HepG2 (cell line): Measurements from ENCODE around the gene PFN1. TPM values are rescaled to one million over a fixed set of nuclear protein-coding genes. Genes with fewer than 3 reads are reported as not detected.

Experiments used
- ERF ChIP-seq: IDR thresholded peaks from 2 replicates; pipeline ENCODE4 v1.6.1; 2018; ENCODE audit warnings: missing biosample characterization, missing genetic modification reagents
- GATAD1 ChIP-seq: IDR thresholded peaks from 2 replicates; pipeline ENCODE4 v1.6.1; 2016; ENCODE audit warnings: missing genetic modification reagents, missing compliant biosample characterization
- LCORL ChIP-seq, 2 experiments: fragments of 450-650 bp in 1 of 2; sonication (generic) in 1 of 2; formaldehyde crosslinking in 1 of 2; IDR thresholded peaks; 2 replicates each; pipeline versions ENCODE4 v1.5.0 to v1.6.1; 2017 to 2020; ENCODE audit warnings: antibody characterized with exemption in 1 of 2, missing genetic modification reagents in 1 of 2
- polyA plus RNA-seq, 8 experiments: library from polyadenylated mRNA; depleted of rRNA in 3 of 8; stranded (reverse) in 7 of 8; unstranded in 1 of 8; fragments of >200 nt; fragmentation: Illumina TruSeq in 4 of 8; extraction: Trizol in 4 of 8; gene quantifications; 2 replicates each; pipeline versions ENCODE4 v1.2.1 to v1.2.3, GENCODE V29; 2011 to 2016; ENCODE audit warnings: low read depth in 4 of 8, missing spikeins in 1 of 8, mixed read lengths in 1 of 8; ENCODE audit not compliant: insufficient read depth in 1 of 8
- total RNA-seq, 5 experiments: library from RNA; depleted of rRNA; stranded (reverse); fragments of >200 nt; fragmentation: Illumina TruSeq; extraction: Trizol; gene quantifications; 2 replicates each; pipeline ENCODE4 v1.2.3, GENCODE V29; 2016; ENCODE audit warnings: low read depth in 1 of 5
- TF ChIP-seq, protein P1 (sequence below): sonication (generic); formaldehyde crosslinking; IDR thresholded peaks from 2 replicates; pipeline ENCODE4 v1.9.0; 2021; ENCODE audit warnings: mild to moderate bottlenecking, missing genetic modification reagents
- TF ChIP-seq, protein P2 (sequence below): sonication (generic); formaldehyde crosslinking; IDR thresholded peaks from 2 replicates; pipeline ENCODE4 v1.4.0; 2020; ENCODE audit warnings: missing genetic modification reagents, mild to moderate bottlenecking, borderline replicate concordance

Gene PFN1
- total and polyA plus RNA-seq, 2 of the 13 experiments (the other 11 are each of a cell fraction or from before 2014, with no cell fraction given), result 494 to 613 TPM

DNA sequence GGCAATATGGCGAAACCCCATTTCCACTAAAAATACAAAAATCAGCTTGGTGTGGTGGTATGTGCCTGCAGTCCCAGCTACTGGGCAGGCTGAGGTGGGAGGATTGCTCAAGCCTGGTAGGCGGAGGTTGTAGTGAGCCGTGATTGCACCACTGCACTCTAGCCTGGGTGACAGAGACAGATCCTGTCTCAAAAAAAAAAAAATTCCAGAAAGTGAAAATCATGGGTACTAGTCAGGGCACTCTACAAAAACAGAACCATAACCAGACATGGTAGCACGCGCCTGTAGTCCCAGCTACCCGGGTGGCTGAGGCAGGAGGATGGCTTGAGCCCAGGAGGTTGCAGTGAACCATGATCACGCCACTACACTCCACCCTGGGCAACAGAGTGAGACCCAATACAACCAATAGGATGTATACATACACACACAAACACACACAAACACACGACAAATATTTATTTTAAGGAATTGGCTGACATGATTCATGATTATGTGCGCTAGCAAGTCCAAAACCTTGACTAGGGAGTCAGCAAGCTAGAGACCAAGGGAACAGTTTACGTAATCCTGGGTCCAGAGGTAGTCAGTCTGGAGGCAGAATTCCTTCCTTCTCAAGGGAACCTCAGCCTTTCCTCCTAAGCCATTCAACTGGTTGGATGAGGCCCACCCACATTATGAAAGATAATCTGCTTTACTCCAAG, 27.8 kb downstream of the PFN1 start (continued):
- TF ChIP-seq, protein P1, sequence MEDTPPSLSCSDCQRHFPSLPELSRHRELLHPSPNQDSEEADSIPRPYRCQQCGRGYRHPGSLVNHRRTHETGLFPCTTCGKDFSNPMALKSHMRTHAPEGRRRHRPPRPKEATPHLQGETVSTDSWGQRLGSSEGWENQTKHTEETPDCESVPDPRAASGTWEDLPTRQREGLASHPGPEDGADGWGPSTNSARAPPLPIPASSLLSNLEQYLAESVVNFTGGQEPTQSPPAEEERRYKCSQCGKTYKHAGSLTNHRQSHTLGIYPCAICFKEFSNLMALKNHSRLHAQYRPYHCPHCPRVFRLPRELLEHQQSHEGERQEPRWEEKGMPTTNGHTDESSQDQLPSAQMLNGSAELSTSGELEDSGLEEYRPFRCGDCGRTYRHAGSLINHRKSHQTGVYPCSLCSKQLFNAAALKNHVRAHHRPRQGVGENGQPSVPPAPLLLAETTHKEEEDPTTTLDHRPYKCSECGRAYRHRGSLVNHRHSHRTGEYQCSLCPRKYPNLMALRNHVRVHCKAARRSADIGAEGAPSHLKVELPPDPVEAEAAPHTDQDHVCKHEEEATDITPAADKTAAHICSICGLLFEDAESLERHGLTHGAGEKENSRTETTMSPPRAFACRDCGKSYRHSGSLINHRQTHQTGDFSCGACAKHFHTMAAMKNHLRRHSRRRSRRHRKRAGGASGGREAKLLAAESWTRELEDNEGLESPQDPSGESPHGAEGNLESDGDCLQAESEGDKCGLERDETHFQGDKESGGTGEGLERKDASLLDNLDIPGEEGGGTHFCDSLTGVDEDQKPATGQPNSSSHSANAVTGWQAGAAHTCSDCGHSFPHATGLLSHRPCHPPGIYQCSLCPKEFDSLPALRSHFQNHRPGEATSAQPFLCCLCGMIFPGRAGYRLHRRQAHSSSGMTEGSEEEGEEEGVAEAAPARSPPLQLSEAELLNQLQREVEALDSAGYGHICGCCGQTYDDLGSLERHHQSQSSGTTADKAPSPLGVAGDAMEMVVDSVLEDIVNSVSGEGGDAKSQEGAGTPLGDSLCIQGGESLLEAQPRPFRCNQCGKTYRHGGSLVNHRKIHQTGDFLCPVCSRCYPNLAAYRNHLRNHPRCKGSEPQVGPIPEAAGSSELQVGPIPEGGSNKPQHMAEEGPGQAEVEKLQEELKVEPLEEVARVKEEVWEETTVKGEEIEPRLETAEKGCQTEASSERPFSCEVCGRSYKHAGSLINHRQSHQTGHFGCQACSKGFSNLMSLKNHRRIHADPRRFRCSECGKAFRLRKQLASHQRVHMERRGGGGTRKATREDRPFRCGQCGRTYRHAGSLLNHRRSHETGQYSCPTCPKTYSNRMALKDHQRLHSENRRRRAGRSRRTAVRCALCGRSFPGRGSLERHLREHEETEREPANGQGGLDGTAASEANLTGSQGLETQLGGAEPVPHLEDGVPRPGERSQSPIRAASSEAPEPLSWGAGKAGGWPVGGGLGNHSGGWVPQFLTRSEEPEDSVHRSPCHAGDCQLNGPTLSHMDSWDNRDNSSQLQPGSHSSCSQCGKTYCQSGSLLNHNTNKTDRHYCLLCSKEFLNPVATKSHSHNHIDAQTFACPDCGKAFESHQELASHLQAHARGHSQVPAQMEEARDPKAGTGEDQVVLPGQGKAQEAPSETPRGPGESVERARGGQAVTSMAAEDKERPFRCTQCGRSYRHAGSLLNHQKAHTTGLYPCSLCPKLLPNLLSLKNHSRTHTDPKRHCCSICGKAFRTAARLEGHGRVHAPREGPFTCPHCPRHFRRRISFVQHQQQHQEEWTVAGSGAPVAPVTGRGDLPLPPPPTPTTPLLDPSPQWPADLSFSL (CRISPR knock-in tag), result peak; percentile 73
- TF ChIP-seq ERF (CRISPR knock-in tag) (peak; percentile 59; the same call in 1 of the 2 replicates), GATAD1 (CRISPR knock-in tag) (no peak), LCORL (IDR thresholded peaks at IDR 0.05) (no peak), LCORL (CRISPR knock-in tag; IDR thresholded peaks at IDR 0.05) (peak; percentile 66; the same call in 1 of the 2 replicates)
- TF ChIP-seq, protein P2, sequence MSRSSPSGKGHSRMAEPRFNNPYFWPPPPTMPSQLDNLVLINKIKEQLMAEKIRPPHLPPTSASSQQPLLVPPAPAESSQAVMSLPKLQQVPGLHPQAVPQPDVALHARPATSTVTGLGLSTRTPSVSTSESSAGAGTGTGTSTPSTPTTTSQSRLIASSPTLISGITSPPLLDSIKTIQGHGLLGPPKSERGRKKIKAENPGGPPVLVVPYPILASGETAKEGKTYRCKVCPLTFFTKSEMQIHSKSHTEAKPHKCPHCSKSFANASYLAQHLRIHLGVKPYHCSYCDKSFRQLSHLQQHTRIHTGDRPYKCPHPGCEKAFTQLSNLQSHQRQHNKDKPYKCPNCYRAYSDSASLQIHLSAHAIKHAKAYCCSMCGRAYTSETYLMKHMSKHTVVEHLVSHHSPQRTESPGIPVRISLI (CRISPR knock-in tag), result peak; percentile 87
